Caco-2 (cell line): ENCODE data around the gene MLLT10. TPM values are rescaled to one million over a fixed set of nuclear protein-coding genes. Genes with fewer than 3 reads are reported as not detected.
A peak's percentile ranks its signal among the peaks of the same experiment; 100 is the strongest.

Experiments
- BruUV-seq: library from RNA; stranded (reverse); fragments of 400-500 nt; replicated peaks from 2 replicates; lab custom pipeline; 2021; lab: Mats Ljungman, UMichigan
- CTCF ChIA-PET: fragments of 300-600 bp; sonication (Branson Sonifier 250); formaldehyde crosslinking; loops from one replicate; lab custom pipeline; 2022; ENCODE audit warnings: antibody characterized with exemption; lab: Charles Lee
- POLR2A ChIA-PET: fragments of 300-600 bp; sonication (Branson Sonifier 250); formaldehyde crosslinking; loops from one replicate; lab custom pipeline; 2022; ENCODE audit warnings: antibody characterized with exemption; lab: Charles Lee
- DNase-seq, 2 experiments: peaks; one replicate each; pipeline versions ENCODE4 v3.0.0 to v3.0.0-alpha.2; 2020 to 2022
- H3K27me3 ChIP-seq: replicated peaks from 2 replicates; pipeline ENCODE4 v1.6.0; 2011; ENCODE audit warnings: low read length; ENCODE audit not compliant: control insufficient read depth, insufficient read depth
- H3K36me3 ChIP-seq: 2 replicates; pipeline ENCODE4 v1.5.1; 2011; ENCODE audit warnings: low read length; ENCODE audit not compliant: control insufficient read depth, insufficient read depth
- H3K4me1 ChIP-seq: fragments of 250-450 bp; sonication (Bioruptor Pico); 2 replicates; pipeline ENCODE4 v1.5.1; 2020; ENCODE audit warnings: mild to moderate bottlenecking
- H3K4me3 ChIP-seq: 2 replicates; pipeline ENCODE4 v1.5.1; 2011; ENCODE audit warnings: low read depth, mild to moderate bottlenecking, control low read depth, low read length
- H3K9me3 ChIP-seq: fragments of 250-450 bp; sonication (Bioruptor Pico); 2 replicates; pipeline ENCODE4 v1.5.1; 2020; ENCODE audit warnings: mild to moderate bottlenecking, moderate library complexity
- H3K27ac Mint-ChIP-seq: one replicate; pipeline ENCODE4 v1.8.0; 2022; ENCODE audit warnings: mixed read lengths; ENCODE audit not compliant: unreplicated experiment
- H3K27me3 Mint-ChIP-seq: one replicate; pipeline ENCODE4 v1.8.0; 2022; ENCODE audit warnings: mixed read lengths; ENCODE audit not compliant: insufficient read depth, unreplicated experiment
- H3K36me3 Mint-ChIP-seq: one replicate; pipeline ENCODE4 v1.8.0; 2022; ENCODE audit warnings: mild to moderate bottlenecking, mixed read lengths; ENCODE audit not compliant: insufficient read depth, unreplicated experiment
- H3K4me1 Mint-ChIP-seq: one replicate; pipeline ENCODE4 v1.8.0; 2022; ENCODE audit warnings: low read depth, mixed read lengths; ENCODE audit not compliant: unreplicated experiment
- H3K4me3 Mint-ChIP-seq: one replicate; pipeline ENCODE4 v1.8.0; 2022; ENCODE audit warnings: mild to moderate bottlenecking, moderate library complexity, mixed read lengths; ENCODE audit not compliant: unreplicated experiment
- H3K9me3 Mint-ChIP-seq: one replicate; pipeline ENCODE4 v1.8.0; 2022; ENCODE audit warnings: mixed read lengths; ENCODE audit not compliant: unreplicated experiment
- intact Hi-C: fragments of 100-400 bp; cut with micrococcal nuclease; formaldehyde crosslinking; loops from one replicate; pipeline ENCODE4 v1.10.0; 2022; ENCODE audit not compliant: unreplicated experiment
- total RNA-seq: library from RNA; stranded (reverse); gene quantifications from 2 replicates; pipeline ENCODE4 v1.2.3, GENCODE V29; 2022
- TF ChIP-seq, protein P1 (sequence below), 2 experiments: fragments of 200-600 bp in 1 of 2; IDR thresholded peaks; 1 replicate in 1 of 2; 2 replicates in 1 of 2; pipeline versions ENCODE4 v1.5.1 to v1.8.0; 2011 to 2022; ENCODE audit warnings: antibody characterized with exemption in 1 of 2, control low read depth in 1 of 2, inconsistent platforms in 1 of 2, low read depth in 1 of 2, low read length in 1 of 2, mild to moderate bottlenecking in 1 of 2, moderate library complexity in 1 of 2; ENCODE audit not compliant: insufficient read depth in 1 of 2, severe bottlenecking in 1 of 2, unreplicated experiment in 1 of 2

MLLT10 gene
- total RNA-seq, 1 experiment from 2014 or later = 84.3 TPM

- TF ChIP-seq, protein P1, sequence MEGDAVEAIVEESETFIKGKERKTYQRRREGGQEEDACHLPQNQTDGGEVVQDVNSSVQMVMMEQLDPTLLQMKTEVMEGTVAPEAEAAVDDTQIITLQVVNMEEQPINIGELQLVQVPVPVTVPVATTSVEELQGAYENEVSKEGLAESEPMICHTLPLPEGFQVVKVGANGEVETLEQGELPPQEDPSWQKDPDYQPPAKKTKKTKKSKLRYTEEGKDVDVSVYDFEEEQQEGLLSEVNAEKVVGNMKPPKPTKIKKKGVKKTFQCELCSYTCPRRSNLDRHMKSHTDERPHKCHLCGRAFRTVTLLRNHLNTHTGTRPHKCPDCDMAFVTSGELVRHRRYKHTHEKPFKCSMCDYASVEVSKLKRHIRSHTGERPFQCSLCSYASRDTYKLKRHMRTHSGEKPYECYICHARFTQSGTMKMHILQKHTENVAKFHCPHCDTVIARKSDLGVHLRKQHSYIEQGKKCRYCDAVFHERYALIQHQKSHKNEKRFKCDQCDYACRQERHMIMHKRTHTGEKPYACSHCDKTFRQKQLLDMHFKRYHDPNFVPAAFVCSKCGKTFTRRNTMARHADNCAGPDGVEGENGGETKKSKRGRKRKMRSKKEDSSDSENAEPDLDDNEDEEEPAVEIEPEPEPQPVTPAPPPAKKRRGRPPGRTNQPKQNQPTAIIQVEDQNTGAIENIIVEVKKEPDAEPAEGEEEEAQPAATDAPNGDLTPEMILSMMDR (IDR thresholded peaks at IDR 0.05; ENCODE audit: insufficient read depth in 1 of 2, low read depth in 1 of 2, low read length in 1 of 2, severe bottlenecking in 1 of 2, unreplicated experiment in 1 of 2) = no peak
- CTCF ChIA-PET = interaction anchor here (1.4 kb wide), 1 partner anchor 231 kb away, joined by 6 read pairs; no protein-coding TSS in a partner anchor
- Mint-ChIP-seq H3K36me3 (peaks cover 66% of the 10 kb centered on the region), H3K27ac (peak overlapping the region; percentile 48), H3K27me3 (no peaks in the 10 kb centered on the region), H3K4me1 (peaks cover 35% of the 10 kb centered on the region), H3K4me3 (peak overlapping the region; percentile 50), H3K9me3 (no peaks in the 10 kb centered on the region)
- Histone ChIP-seq H3K27me3 (no peaks in the 10 kb centered on the region), H3K36me3 (peaks cover 2% of the 10 kb centered on the region; the same call in 1 of the 2 replicates), H3K4me3 (no peak overlapping the region), H3K4me1 (peaks cover 36% of the 10 kb centered on the region), H3K9me3 (no peaks in the 10 kb centered on the region)
- intact Hi-C loops = loop anchor here (1.0 to 10.0 kb wide), 2 partner anchors 25 to 362 kb away; no protein-coding TSS in a partner anchor
- no TSS peak for BruUV-seq
- POLR2A ChIA-PET = no interaction called here
- DNase-seq = no peak
These were observed 192.7 kb downstream of the MLLT10 start for GRCh38 chr10:21726601-21727225.

DNA sequence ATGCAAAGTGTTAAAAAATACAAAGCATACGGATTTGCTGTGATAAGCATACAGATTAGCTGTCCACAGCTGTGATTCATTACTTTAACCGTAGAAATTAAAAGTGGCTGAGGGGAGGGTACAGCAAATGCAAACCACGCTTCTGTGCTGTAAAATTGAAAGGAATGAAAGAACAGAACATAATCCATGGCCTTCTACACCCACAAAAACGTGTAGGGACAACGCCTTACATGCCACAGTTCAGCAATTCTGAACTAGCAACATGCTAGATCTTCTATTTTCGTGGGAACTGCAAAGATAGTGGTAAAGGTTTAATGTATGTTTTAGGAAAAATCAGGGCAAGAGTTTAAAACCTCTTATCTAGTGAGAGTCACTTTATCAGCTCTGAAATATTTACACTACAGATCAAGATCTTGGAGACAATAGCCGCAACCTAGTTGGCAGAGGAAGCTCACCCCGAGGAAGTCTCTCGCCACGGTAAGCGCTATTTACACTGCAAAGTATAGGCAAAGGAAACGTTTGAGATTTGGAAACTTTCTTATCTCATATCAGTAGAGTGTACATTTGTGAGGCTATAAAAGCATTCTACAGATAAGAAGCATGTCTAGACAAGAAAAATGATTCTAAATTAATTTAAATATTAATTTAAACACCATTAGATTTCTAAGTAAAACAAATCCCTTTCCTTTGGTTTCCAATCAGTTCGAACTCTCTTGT, 193.6 kb downstream of the MLLT10 start:
- DNase-seq = peak; percentile 91 to 96
- H3K27me3 Mint-ChIP-seq = no peaks in the 10 kb centered on the region

More for the DNA sequence above, 193.6 kb downstream of the MLLT10 start:
- H3K4me1 ChIP-seq = peaks cover 36% of the 10 kb centered on the region
- Mint-ChIP-seq H3K36me3 (peaks cover 74% of the 10 kb centered on the region), H3K4me3 (peak overlapping the region; percentile 50), H3K9me3 (no peaks in the 10 kb centered on the region), H3K27ac (peak overlapping the region; percentile 48), H3K4me1 (peaks cover 35% of the 10 kb centered on the region)
- intact Hi-C loops = loop anchor here (1.0 to 10.0 kb wide), 3 partner anchors 24 to 363 kb away; no protein-coding TSS in a partner anchor
- BruUV-seq = no TSS peak
- no peaks in the 10 kb centered on the region for H3K27me3 ChIP-seq
- ChIA-PET POLR2A (interaction anchor here (1.4 kb wide), 1 partner anchor 231 kb away, joined by 3 read pairs; no protein-coding TSS in a partner anchor), CTCF (interaction anchor here (0.6 to 1.4 kb wide), 4 partner anchors 24 to 232 kb away, joined by 3 to 6 read pairs (median 3); no protein-coding TSS in a partner anchor)
- peaks cover 2% of the 10 kb centered on the region; the same call in 1 of the 2 replicates for H3K36me3 ChIP-seq
- no peak overlapping the region for H3K4me3 ChIP-seq
- H3K9me3 ChIP-seq = no peaks in the 10 kb centered on the region
- TF ChIP-seq, protein P1 (IDR thresholded peaks at IDR 0.05; ENCODE audit: insufficient read depth in 1 of 2, low read depth in 1 of 2, low read length in 1 of 2, severe bottlenecking in 1 of 2, unreplicated experiment in 1 of 2) = no peak
